Esophagus muscularis mucosa (tissue), 4 donors: ENCODE measurements around the gene RUNX1. TPM values are rescaled to one million over a fixed set of nuclear protein-coding genes. Genes with fewer than 3 reads are reported as not detected.

ENCODE experiments used
- DNase-seq: peaks from one replicate; pipeline ENCODE4 v3.0.0-alpha.2; 2017; ENCODE audit errors: extremely low spot score
- H3K27ac ChIP-seq, 4 donors: fragments of 200-600 bp; sonication (generic); replicated peaks in 1 of 4; 1 replicate in 3 of 4; 2 replicates in 1 of 4; pipeline ENCODE4 v1.5.1; 2016 to 2019; ENCODE audit warnings: mild to moderate bottlenecking in 1 of 4
- H3K27me3 ChIP-seq, 4 donors: fragments of 200-600 bp; sonication (generic); one replicate each; pipeline versions ENCODE4 v1.5.1 to v1.6.0; 2016 to 2019
- H3K36me3 ChIP-seq, 4 donors: fragments of 200-600 bp; sonication (generic); one replicate each; pipeline ENCODE4 v1.5.1; 2016 to 2019
- H3K4me1 ChIP-seq, 4 donors: fragments of 200-600 bp; sonication (generic); one replicate each; pipeline ENCODE4 v1.5.1; 2016 to 2019
- H3K4me3 ChIP-seq, 4 donors: fragments of 200-600 bp; sonication (generic); 1 replicate in 2 of 4; 2 replicates in 2 of 4; pipeline ENCODE4 v1.5.1; 2016 to 2019; ENCODE audit warnings: mild to moderate bottlenecking in 4 of 4, moderate library complexity in 1 of 4
- H3K9me3 ChIP-seq, 4 donors: fragments of 200-600 bp; sonication (generic); 1 replicate in 3 of 4; 2 replicates in 1 of 4; pipeline ENCODE4 v1.5.1; 2016 to 2019
- CTCF ChIP-seq, 3 experiments: fragments of 200-600 bp in 2 of 3; fragments of 450-650 bp in 1 of 3; sonication (generic) in 2 of 3; IDR thresholded peaks; one replicate each; pipeline ENCODE4 v1.5.1; 2017 to 2019; ENCODE audit warnings: antibody characterized with exemption in 3 of 3, mild to moderate bottlenecking in 2 of 3, moderate library complexity in 1 of 3
- EP300 ChIP-seq: sonication (generic); formaldehyde crosslinking; IDR thresholded peaks from one replicate; pipeline ENCODE4 v1.6.1; 2017; ENCODE audit warnings: antibody characterized with exemption
- POLR2A ChIP-seq: fragments of 450-650 bp; IDR thresholded peaks from one replicate; pipeline ENCODE4 v1.6.1; 2017; ENCODE audit warnings: antibody characterized with exemption, moderate library complexity, mild to moderate bottlenecking, low read depth
- POLR2AphosphoS5 ChIP-seq, 2 donors: sonication (generic); formaldehyde crosslinking; IDR thresholded peaks; one replicate each; pipeline ENCODE4 v1.6.1; 2017; ENCODE audit warnings: antibody characterized with exemption in 2 of 2
- WGBS: methylation state at CpG from one replicate; pipeline ENCODE4 v1.1.5; 2018; 5-methylcytosine and 5-hydroxymethylcytosine counted together
- intact Hi-C: fragments of 100-400 bp; cut with DNase I; formaldehyde crosslinking; loops from one replicate; pipeline ENCODE4 v1.15.1; 2023
- total RNA-seq, 4 donors: library from RNA; depleted of rRNA; stranded (reverse); fragments of >200 nt; gene quantifications; one replicate each; pipeline versions ENCODE4 v1.1.0 to v1.2.1, GENCODE V29; 2016

Gene RUNX1
- total RNA-seq, 4 donors from 2014 or later, result 3.7 to 10.9 (median 5.6) TPM

DNA sequence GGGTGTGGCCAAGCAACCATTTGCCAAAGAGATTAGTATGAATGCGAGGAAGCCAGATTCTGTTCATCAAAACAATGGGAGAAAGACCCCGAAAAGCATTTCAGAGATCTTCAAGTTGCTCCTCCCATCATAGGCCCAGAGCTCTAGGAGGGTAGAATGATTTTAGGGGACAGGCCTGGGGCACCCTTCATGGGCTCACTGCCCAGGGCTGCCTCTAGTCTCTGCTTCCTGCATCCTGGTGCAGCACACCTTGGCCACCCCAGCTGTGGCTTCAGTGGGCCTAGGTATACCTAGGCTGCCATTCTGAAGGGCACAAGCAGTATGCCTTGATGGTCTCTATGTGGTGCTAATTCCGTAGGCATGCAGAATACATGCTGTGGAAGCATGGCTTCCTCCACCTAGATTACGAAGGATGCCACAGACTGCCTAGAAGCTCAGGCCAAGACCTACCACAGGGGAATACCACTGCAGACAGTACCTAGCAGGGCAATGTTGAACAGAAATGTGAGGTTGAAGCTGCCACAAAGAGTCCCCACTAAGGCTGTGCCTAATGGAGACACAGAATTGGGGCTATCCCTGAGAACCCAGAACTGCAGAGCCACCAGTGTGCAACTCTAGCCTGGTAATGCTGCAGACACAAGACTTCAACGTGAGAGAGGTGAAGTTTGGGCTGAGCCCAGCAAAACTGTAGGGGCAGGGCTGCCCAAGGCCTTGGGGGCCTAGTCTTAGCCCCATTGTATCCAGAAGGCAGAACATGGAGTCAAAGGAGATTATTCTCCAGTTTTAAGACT, 221.5 kb downstream of the RUNX1 start:
- no peaks in the 10 kb centered on the region for H3K27me3 ChIP-seq
- WGBS, result 86% methylated on average over 4 of the region's 5 CpGs
- H3K36me3 ChIP-seq, result no peaks in the 10 kb centered on the region

GRCh38 chr21:34826836-34827235, 222.3 kb downstream of the RUNX1 start:
- DNase-seq, result no peak
- Histone ChIP-seq H3K4me1 (no peaks in the 10 kb centered on the region), H3K4me3 (no peak overlapping the region), H3K9me3 (no peaks in the 10 kb centered on the region), H3K27ac (no peak overlapping the region), H3K36me3 (no peaks in the 10 kb centered on the region), H3K27me3 (no peaks in the 10 kb centered on the region)
- TF ChIP-seq EP300 (no peak), CTCF (IDR thresholded peaks at IDR 0.05) (no peak), POLR2AphosphoS5 (IDR thresholded peaks at IDR 0.05) (no peak), POLR2A (no peak)
- intact Hi-C loops, result no loop called here
- 89% methylated on average over 3 of the region's 3 CpGs for WGBS

More for the DNA sequence above, 221.5 kb downstream of the RUNX1 start:
- no peaks in the 10 kb centered on the region for H3K4me1 ChIP-seq
- H3K9me3 ChIP-seq, result no peaks in the 10 kb centered on the region
- TF ChIP-seq CTCF (IDR thresholded peaks at IDR 0.05) (no peak), POLR2AphosphoS5 (IDR thresholded peaks at IDR 0.05) (no peak), EP300 (no peak), POLR2A (no peak)
- intact Hi-C loops, result no loop called here
- H3K4me3 ChIP-seq, result no peak overlapping the region
- H3K27ac ChIP-seq, result no peak overlapping the region
- DNase-seq, result no peak

- intact Hi-C loops, result no loop called here
- Histone ChIP-seq H3K9me3 (no peaks in the 10 kb centered on the region), H3K27ac (no peak overlapping the region), H3K36me3 (no peaks in the 10 kb centered on the region), H3K27me3 (no peaks in the 10 kb centered on the region), H3K4me1 (no peaks in the 10 kb centered on the region), H3K4me3 (no peak overlapping the region)
- TF ChIP-seq EP300 (no peak), POLR2A (no peak), CTCF (IDR thresholded peaks at IDR 0.05) (no peak), POLR2AphosphoS5 (IDR thresholded peaks at IDR 0.05) (no peak)
- 95% methylated on average over 3 of the region's 3 CpGs for WGBS
- no peak for DNase-seq
Measured at GRCh38 chr21:34825948-34826548, 223.1 kb downstream of the RUNX1 start.

GRCh38 chr21:34825101-34825500, 224.0 kb downstream of the RUNX1 start:
- Histone ChIP-seq H3K27me3 (peaks cover 0 to 8% (median 0%) of the 10 kb centered on the region in 4 donors), H3K27ac (no peak overlapping the region), H3K36me3 (no peaks in the 10 kb centered on the region), H3K4me1 (no peaks in the 10 kb centered on the region), H3K9me3 (no peaks in the 10 kb centered on the region), H3K4me3 (no peak overlapping the region)
- DNase-seq, result no peak
- 84% methylated on average over 3 of the region's 3 CpGs for WGBS
- no peak for TF ChIP-seq CTCF (IDR thresholded peaks at IDR 0.05)
- TF ChIP-seq POLR2AphosphoS5 (IDR thresholded peaks at IDR 0.05), result no peak
- no peak for TF ChIP-seq POLR2A
- TF ChIP-seq EP300, result no peak
- intact Hi-C loops, result no loop called here
